ENCODE measurements around the gene SFXN5.

Gene SFXN5

GRCh38 chr2:72985891-72986683, 85.4 kb downstream of the SFXN5 start:
- TF ChIP-seq FOXK2 (IDR thresholded peaks at IDR 0.05): no peak
- no peak for TF ChIP-seq TARDBP (IDR thresholded peaks at IDR 0.05)
- no peak for TF ChIP-seq LEF1 (IDR thresholded peaks at IDR 0.05; ENCODE audit: borderline replicate concordance)
- TF ChIP-seq SUZ12 (IDR thresholded peaks at IDR 0.05): no peak
- TF ChIP-seq SP1 (IDR thresholded peaks at IDR 0.05): no peak
- no peak for TF ChIP-seq L3MBTL2 (conservative IDR thresholded peaks at IDR 0.05)
- TF ChIP-seq HDGF (IDR thresholded peaks at IDR 0.05; ENCODE audit: borderline replicate concordance): no peak
- no peak for TF ChIP-seq ELF4 (IDR thresholded peaks at IDR 0.05)
- no peak for TF ChIP-seq NFRKB (IDR thresholded peaks at IDR 0.05)
- TF ChIP-seq ZNF384 (IDR thresholded peaks at IDR 0.05): no peak
- ChIA-PET CTCF (interaction anchor here (0.5 to 1.1 kb wide), 3 partner anchors 12 to 285 kb away, joined by 3 to 4 read pairs (median 3); no protein-coding TSS in a partner anchor), POLR2A (no interaction called here)
- no peak for DNase-seq (ENCODE audit: extremely low spot score)

GRCh38 chr2:72985136-72985535, 86.4 kb downstream of the SFXN5 start:
- no peak for DNase-seq (ENCODE audit: extremely low spot score)
- TF ChIP-seq ELF4 (IDR thresholded peaks at IDR 0.05) (no peak), L3MBTL2 (conservative IDR thresholded peaks at IDR 0.05) (no peak), ARNT (IDR thresholded peaks at IDR 0.05) (no peak), ZNF384 (IDR thresholded peaks at IDR 0.05) (no peak), SP1 (IDR thresholded peaks at IDR 0.05) (no peak), NFRKB (IDR thresholded peaks at IDR 0.05) (no peak), CTBP1 (IDR thresholded peaks at IDR 0.05; ENCODE audit: borderline replicate concordance) (no peak), FOXM1 (IDR thresholded peaks at IDR 0.05; ENCODE audit: borderline replicate concordance) (no peak), LEF1 (IDR thresholded peaks at IDR 0.05; ENCODE audit: borderline replicate concordance) (no peak), FOXA1 (IDR thresholded peaks at IDR 0.05) (no peak), TARDBP (IDR thresholded peaks at IDR 0.05) (no peak), FOXK2 (IDR thresholded peaks at IDR 0.05) (no peak), HDGF (IDR thresholded peaks at IDR 0.05; ENCODE audit: borderline replicate concordance) (no peak), BHLHE40 (IDR thresholded peaks at IDR 0.05; ENCODE audit: borderline replicate concordance) (no peak), SUZ12 (IDR thresholded peaks at IDR 0.05) (no peak)
- TF ChIP-seq, protein P1, sequence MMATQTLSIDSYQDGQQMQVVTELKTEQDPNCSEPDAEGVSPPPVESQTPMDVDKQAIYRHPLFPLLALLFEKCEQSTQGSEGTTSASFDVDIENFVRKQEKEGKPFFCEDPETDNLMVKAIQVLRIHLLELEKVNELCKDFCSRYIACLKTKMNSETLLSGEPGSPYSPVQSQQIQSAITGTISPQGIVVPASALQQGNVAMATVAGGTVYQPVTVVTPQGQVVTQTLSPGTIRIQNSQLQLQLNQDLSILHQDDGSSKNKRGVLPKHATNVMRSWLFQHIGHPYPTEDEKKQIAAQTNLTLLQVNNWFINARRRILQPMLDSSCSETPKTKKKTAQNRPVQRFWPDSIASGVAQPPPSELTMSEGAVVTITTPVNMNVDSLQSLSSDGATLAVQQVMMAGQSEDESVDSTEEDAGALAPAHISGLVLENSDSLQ (IDR thresholded peaks at IDR 0.05): no peak
- ChIA-PET CTCF (no interaction called here), POLR2A (no interaction called here)

DNA sequence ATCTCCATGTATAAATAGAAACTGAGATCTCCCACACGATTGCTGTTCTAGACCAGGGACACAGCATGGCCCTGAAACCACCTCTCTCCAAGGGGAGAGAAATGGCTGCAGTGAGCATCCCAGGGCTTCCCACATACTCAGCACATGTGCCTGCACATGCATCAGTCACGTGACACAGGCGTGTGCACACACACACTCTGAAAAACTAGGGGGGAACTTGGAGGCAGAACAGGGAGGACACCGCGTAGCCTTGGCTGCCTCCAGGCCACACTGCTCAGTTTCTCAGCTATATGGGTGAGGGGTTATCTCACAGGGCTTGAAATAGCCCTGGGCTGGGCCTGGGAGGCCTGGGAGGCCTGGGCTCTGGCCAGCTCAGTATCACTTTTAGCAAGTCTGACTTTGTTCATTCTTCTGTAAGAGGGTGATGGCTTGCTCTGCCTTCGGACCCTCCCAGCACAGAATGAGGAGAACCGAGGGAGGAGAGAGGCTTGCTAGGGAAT, 87.3 kb downstream of the SFXN5 start:
- CTCF ChIA-PET: interaction anchor here (0.7 to 1.5 kb wide), 2 partner anchors 10 to 20 kb away, joined by 3 to 6 read pairs; no protein-coding TSS in a partner anchor
- no peak for DNase-seq (ENCODE audit: extremely low spot score)
- POLR2A ChIA-PET: no interaction called here
- TF ChIP-seq SUZ12 (IDR thresholded peaks at IDR 0.05) (no peak), BHLHE40 (IDR thresholded peaks at IDR 0.05; ENCODE audit: borderline replicate concordance) (no peak), L3MBTL2 (conservative IDR thresholded peaks at IDR 0.05) (no peak), ELF4 (IDR thresholded peaks at IDR 0.05) (no peak), FOXK2 (IDR thresholded peaks at IDR 0.05) (no peak), FOXA1 (IDR thresholded peaks at IDR 0.05) (no peak), CTBP1 (IDR thresholded peaks at IDR 0.05; ENCODE audit: borderline replicate concordance) (no peak)

GRCh38 chr2:72983500-72984161, 87.9 kb downstream of the SFXN5 start:
- ChIA-PET POLR2A (no interaction called here), CTCF (interaction anchor here (0.7 to 1.5 kb wide), 3 partner anchors 10 to 81 kb away, joined by 3 to 6 read pairs (median 3); no protein-coding TSS in a partner anchor)
- no peak for DNase-seq (ENCODE audit: extremely low spot score)
- TF ChIP-seq SUZ12 (IDR thresholded peaks at IDR 0.05) (no peak), ZNF384 (IDR thresholded peaks at IDR 0.05) (no peak), BHLHE40 (IDR thresholded peaks at IDR 0.05; ENCODE audit: borderline replicate concordance) (no peak), TARDBP (IDR thresholded peaks at IDR 0.05) (no peak)

GRCh38 chr2:72982781-72983499, 88.6 kb downstream of the SFXN5 start:
- DNase-seq (ENCODE audit: extremely low spot score): no peak
- TF ChIP-seq SUZ12 (IDR thresholded peaks at IDR 0.05) (no peak), TARDBP (IDR thresholded peaks at IDR 0.05) (no peak), L3MBTL2 (conservative IDR thresholded peaks at IDR 0.05) (no peak), SP1 (IDR thresholded peaks at IDR 0.05) (no peak), BHLHE40 (IDR thresholded peaks at IDR 0.05; ENCODE audit: borderline replicate concordance) (no peak), LEF1 (IDR thresholded peaks at IDR 0.05; ENCODE audit: borderline replicate concordance) (no peak), CTBP1 (IDR thresholded peaks at IDR 0.05; ENCODE audit: borderline replicate concordance) (no peak), FOXK2 (IDR thresholded peaks at IDR 0.05) (no peak), HDGF (IDR thresholded peaks at IDR 0.05; ENCODE audit: borderline replicate concordance) (no peak), FOXM1 (IDR thresholded peaks at IDR 0.05; ENCODE audit: borderline replicate concordance) (no peak), ELF4 (IDR thresholded peaks at IDR 0.05) (no peak), FOXA1 (IDR thresholded peaks at IDR 0.05) (no peak), ARNT (IDR thresholded peaks at IDR 0.05) (no peak)
- TF ChIP-seq, protein P1 (IDR thresholded peaks at IDR 0.05): no peak
- ChIA-PET CTCF (interaction anchor here (0.7 to 1.5 kb wide), 2 partner anchors 9 to 80 kb away, joined by 3 to 6 read pairs; no protein-coding TSS in a partner anchor), POLR2A (no interaction called here)

- DNase-seq (ENCODE audit: extremely low spot score): no peak
Observed at GRCh38 chr2:72982219-72982618, 89.3 kb downstream of the SFXN5 start.

More at GRCh38 chr2:72982219-72982618, 89.3 kb downstream of the SFXN5 start:
- TF ChIP-seq NFRKB (IDR thresholded peaks at IDR 0.05): no peak
- TF ChIP-seq FOXA1 (IDR thresholded peaks at IDR 0.05): no peak
- no peak for TF ChIP-seq LEF1 (IDR thresholded peaks at IDR 0.05; ENCODE audit: borderline replicate concordance)
- no peak for TF ChIP-seq SP1 (IDR thresholded peaks at IDR 0.05)
- ChIA-PET CTCF (no interaction called here), POLR2A (no interaction called here)
